Tibial artery (tissue), 4 donors: ENCODE results near the gene C3orf18.

Experiments used
- DNase-seq, 2 donors: peaks; one replicate each; pipeline ENCODE4 v3.0.0-alpha.2; 2019
- H3K27ac ChIP-seq, 2 donors: fragments of 200-600 bp; sonication (generic) in 1 of 2; 1 replicate in 1 of 2; 2 replicates in 1 of 2; pipeline ENCODE4 v1.5.1; 2018 to 2019; ENCODE audit warnings: mild to moderate bottlenecking in 1 of 2
- H3K27me3 ChIP-seq, 2 donors: fragments of 200-600 bp; sonication (generic) in 1 of 2; one replicate each; pipeline versions ENCODE4 v1.5.1 to v1.6.0; 2016 to 2019
- H3K36me3 ChIP-seq, 3 donors: fragments of 200-600 bp; sonication (generic) in 2 of 3; one replicate each; pipeline ENCODE4 v1.5.1; 2016 to 2019; ENCODE audit warnings: mild to moderate bottlenecking in 2 of 3
- H3K4me1 ChIP-seq, 4 donors: fragments of 200-600 bp; sonication (generic) in 2 of 4; 1 replicate in 3 of 4; 2 replicates in 1 of 4; pipeline ENCODE4 v1.5.1; 2016 to 2019
- H3K4me3 ChIP-seq, 2 donors: fragments of 200-600 bp; sonication (generic) in 1 of 2; 1 replicate in 1 of 2; 2 replicates in 1 of 2; pipeline ENCODE4 v1.5.1; 2018 to 2019; ENCODE audit warnings: mild to moderate bottlenecking in 2 of 2
- H3K9me3 ChIP-seq, 3 donors: fragments of 200-600 bp; sonication (generic) in 1 of 3; one replicate each; pipeline ENCODE4 v1.5.1; 2016 to 2019
- CTCF ChIP-seq, 2 experiments: fragments of 200-600 bp in 1 of 2; fragments of 450-650 bp in 1 of 2; IDR thresholded peaks; one replicate each; pipeline ENCODE4 v1.5.1; 2017 to 2019; ENCODE audit warnings: antibody characterized with exemption in 2 of 2, mild to moderate bottlenecking in 1 of 2, moderate library complexity in 1 of 2
- intact Hi-C: fragments of 100-400 bp; cut with DNase I; formaldehyde crosslinking; loops from one replicate; pipeline ENCODE4 v1.15.0; 2023; ENCODE audit warnings: low total_unique reads

The C3orf18 gene

GRCh38 chr3:50570508-50571279 lies 3.1 kb upstream of the C3orf18 start:
- TF ChIP-seq CTCF (IDR thresholded peaks at IDR 0.05), result no peak
- peaks cover 0 to 28% (median 7%) of the 10 kb centered on the region in 3 donors for H3K36me3 ChIP-seq
- DNase-seq, result no peak
- intact Hi-C loops, result loop anchor here (1.0 to 10.0 kb wide), 2 partner anchors 42 to 814 kb away; partner anchors contain the start of gene MANF
- peak overlapping the region in 1 of 2 donors; percentile 78 for H3K27ac ChIP-seq
- H3K9me3 ChIP-seq, result no peaks in the 10 kb centered on the region
- peak overlapping the region in 1 of 2 donors; percentile 67 for H3K4me3 ChIP-seq
- no peaks in the 10 kb centered on the region for H3K27me3 ChIP-seq
- H3K4me1 ChIP-seq, result peaks cover 0 to 38% (median 25%) of the 10 kb centered on the region in 4 donors

GRCh38 chr3:50568947-50569749 lies 1.6 kb upstream of the C3orf18 start, which contains the start of gene HEMK1:
Gene HEMK1 (plus strand): TSS chr3:50569522. CDS start chr3:50571105, 1,583 bp downstream.
- Histone ChIP-seq H3K4me1 (peaks cover 0 to 38% (median 25%) of the 10 kb centered on the region in 4 donors), H3K4me3 (peak within 1 kb of the TSS; percentile 67 to 68), H3K27me3 (no peaks in the 10 kb centered on the region), H3K36me3 (peaks cover 0 to 16% (median 7%) of the 10 kb centered on the region in 3 donors), H3K27ac (peak within 1 kb of the TSS; percentile 78 to 79), H3K9me3 (no peaks in the 10 kb centered on the region)
- intact Hi-C loops, result no loop called here
- TF ChIP-seq CTCF (IDR thresholded peaks at IDR 0.05), result no peak
- peak; percentile 98 to 99 for DNase-seq

- intact Hi-C loops, result no loop called here
- H3K27me3 ChIP-seq, result no peaks in the 10 kb centered on the region
- H3K36me3 ChIP-seq, result peaks cover 0 to 11% (median 0%) of the 10 kb centered on the region in 3 donors
- DNase-seq, result no peak
- no peak for TF ChIP-seq CTCF (IDR thresholded peaks at IDR 0.05)
- H3K9me3 ChIP-seq, result no peaks in the 10 kb centered on the region
- H3K4me3 ChIP-seq, result peak overlapping the region; percentile 67 to 68
- H3K27ac ChIP-seq, result peak overlapping the region; percentile 78 to 79
- H3K4me1 ChIP-seq, result peaks cover 0 to 28% (median 22%) of the 10 kb centered on the region in 4 donors
Measured at GRCh38 chr3:50567011-50567385, 549 bp downstream of the C3orf18 start.

GRCh38 chr3:50564321-50564720 lies 3.2 kb downstream of the C3orf18 start:
- DNase-seq, result no peak
- intact Hi-C loops, result no loop called here
- no peaks in the 10 kb centered on the region for H3K27me3 ChIP-seq
- H3K27ac ChIP-seq, result no peak overlapping the region
- no peaks in the 10 kb centered on the region for H3K9me3 ChIP-seq
- no peak overlapping the region for H3K4me3 ChIP-seq
- no peak for TF ChIP-seq CTCF (IDR thresholded peaks at IDR 0.05)
- H3K4me1 ChIP-seq, result peaks cover 0 to 18% (median 13%) of the 10 kb centered on the region in 4 donors
- H3K36me3 ChIP-seq, result peaks cover 0 to 24% (median 10%) of the 10 kb centered on the region in 3 donors

- intact Hi-C loops, result no loop called here
- Histone ChIP-seq H3K36me3 (peaks cover 0 to 25% (median 10%) of the 10 kb centered on the region in 3 donors), H3K4me3 (no peak overlapping the region), H3K4me1 (peaks cover 0 to 18% (median 13%) of the 10 kb centered on the region in 4 donors), H3K27me3 (no peaks in the 10 kb centered on the region), H3K9me3 (no peaks in the 10 kb centered on the region), H3K27ac (no peak overlapping the region)
- TF ChIP-seq CTCF (IDR thresholded peaks at IDR 0.05), result no peak
- no peak for DNase-seq
Measured at GRCh38 chr3:50563867-50564266, 3.7 kb downstream of the C3orf18 start.
